Measurements from ENCODE around the gene MRPL36. TPM values are rescaled to one million over a fixed set of nuclear protein-coding genes. Genes with fewer than 3 reads are reported as not detected.
A peak's percentile ranks its signal among the peaks of the same experiment; 100 is the strongest.

MRPL36 gene
- total and polyA plus RNA-seq, 9 of the 15 experiments (the other 6 are each of a cell fraction or from before 2014, with no cell fraction given): 78.3 to 557 (median 124) TPM

- TF ChIP-seq RUNX1 (IDR thresholded peaks at IDR 0.05; ENCODE audit: low read depth): no peak
- TF ChIP-seq SAP30 (IDR thresholded peaks at IDR 0.05; ENCODE audit: borderline replicate concordance, insufficient read depth, low read depth, low read length, poor library complexity, severe bottlenecking): peak; percentile 82
- peak; percentile 35; the same call in 1 of the 2 replicates for TF ChIP-seq E2F1 (CRISPR knock-in tag; IDR thresholded peaks at IDR 0.05)
- TF ChIP-seq ZNF436 (CRISPR knock-in tag; IDR thresholded peaks at IDR 0.05): no peak
- TF ChIP-seq E2F4 (CRISPR knock-in tag; IDR thresholded peaks at IDR 0.05; ENCODE audit: low read depth): peak; percentile 71; the same call in 1 of the 2 replicates
- peak; percentile 98 for TF ChIP-seq NR2C1 (IDR thresholded peaks at IDR 0.05)
- TF ChIP-seq NR2C1 (tag; IDR thresholded peaks at IDR 0.05): peak; percentile 99
- TF ChIP-seq RBM14 (IDR thresholded peaks at IDR 0.05; ENCODE audit: borderline replicate concordance, insufficient read depth, low read depth, low read length): 0 out of 2 replicates have a peak, but pooled peaks have one; percentile 29
- TF ChIP-seq ZNF217 (CRISPR knock-in tag; IDR thresholded peaks at IDR 0.05): no peak
- no peak; the same call in 1 of the 2 replicates for TF ChIP-seq RNF2 (IDR thresholded peaks at IDR 0.05)
- TF ChIP-seq CTCF (IDR thresholded peaks at IDR 0.05 in 2 of 3, conservative IDR thresholded peaks at IDR 0.05 in 1 of 3; ENCODE audit: insufficient read depth in 2 of 3, low read depth in 1 of 3, low read length in 3 of 3): peak in 1 of 3 experiments; percentile 6; a peak in 1 of 6 replicates
- no peak for TF ChIP-seq CEBPZ (IDR thresholded peaks at IDR 0.05; ENCODE audit: borderline replicate concordance, low read depth, low read length)
- TF ChIP-seq ESRRA (IDR thresholded peaks at IDR 0.05; ENCODE audit: borderline replicate concordance, low read depth): peak; percentile 97
- TF ChIP-seq ZNF263 (CRISPR knock-in tag; IDR thresholded peaks at IDR 0.05; ENCODE audit: borderline replicate concordance): no peak
- TF ChIP-seq NCOR1 (IDR thresholded peaks at IDR 0.05): peak; percentile 4; the same call in 1 of the 2 replicates
- TF ChIP-seq ZBTB34 (CRISPR knock-in tag; IDR thresholded peaks at IDR 0.05): no peak
Measured at GRCh38 chr5:1801222-1801966, 1.8 kb upstream of the MRPL36 start, which contains the start of gene NDUFS6 (continued).

Measured in K562 (cell line).